Activated CD4-positive, alpha-beta memory T cell treated with anti-CD3 and anti-CD28 coated beads for 36 hours (primary cell): ENCODE results near the gene ZDHHC22. TPM values are rescaled to one million over a fixed set of nuclear protein-coding genes. Genes with fewer than 3 reads are reported as not detected.
"Not testable (repeated sequence)": the region's sequence is repeated elsewhere in the genome, so short reads cannot be mapped to it uniquely, and the experiment has no call there.

Experiments
- CTCF ChIA-PET: fragments of 350-600 bp; sonication (Branson Sonifier 250); formaldehyde crosslinking; loops from one replicate; lab custom pipeline; 2021; ENCODE audit warnings: antibody characterized with exemption, inconsistent platforms; lab: Charles Lee
- POLR2A ChIA-PET: fragments of 350-600 bp; sonication (Branson Sonifier 250); formaldehyde crosslinking; loops from one replicate; lab custom pipeline; 2021; ENCODE audit warnings: antibody characterized with exemption; lab: Charles Lee
- DNase-seq: peaks from one replicate; pipeline ENCODE4 v3.0.0-alpha.2; 2020
- H3K27ac Mint-ChIP-seq: one replicate; pipeline ENCODE4 v1.8.0; 2021; ENCODE audit warnings: mixed read lengths
- H3K27me3 Mint-ChIP-seq: one replicate; pipeline ENCODE4 v1.8.0; 2021; ENCODE audit warnings: mixed read lengths
- H3K36me3 Mint-ChIP-seq: one replicate; pipeline ENCODE4 v1.8.0; 2021; ENCODE audit warnings: mixed read lengths
- H3K4me1 Mint-ChIP-seq: one replicate; pipeline ENCODE4 v1.8.0; 2021; ENCODE audit warnings: low read depth, mixed read lengths
- H3K4me3 Mint-ChIP-seq: one replicate; pipeline ENCODE4 v1.8.0; 2021; ENCODE audit warnings: mild to moderate bottlenecking, mixed read lengths
- H3K9me3 Mint-ChIP-seq: one replicate; pipeline ENCODE4 v1.8.0; 2021; ENCODE audit warnings: mixed read lengths
- intact Hi-C: fragments of 100-400 bp; cut with micrococcal nuclease; formaldehyde crosslinking; loops from one replicate; pipeline ENCODE4 v1.15.1; 2023
- total RNA-seq, 2 experiments: library from RNA; stranded (reverse); gene quantifications; one replicate each; pipeline ENCODE4 v1.2.3, GENCODE V29; 2021

ZDHHC22 gene
- total RNA-seq, 2 experiments from 2014 or later: not detected

DNA sequence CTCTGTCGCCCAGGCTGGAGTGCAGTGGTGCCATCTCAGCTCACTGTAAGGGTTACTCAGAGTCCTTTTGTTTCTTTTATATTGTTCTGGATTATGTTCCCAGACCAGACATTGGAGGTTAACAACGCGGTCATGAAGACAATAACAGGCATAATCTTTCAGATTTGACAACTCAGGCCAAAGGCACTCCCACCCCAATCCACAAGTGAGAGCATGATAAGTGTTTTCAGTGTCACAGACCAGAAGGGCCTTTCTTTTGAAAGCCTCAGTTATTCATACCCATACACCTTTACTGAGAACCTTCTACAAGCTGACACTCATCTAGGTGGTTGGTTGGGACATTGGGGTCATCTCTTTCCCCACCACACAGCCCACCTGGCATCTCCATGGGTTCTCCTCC is 37.1 kb upstream of the ZDHHC22 start:
- no peak for DNase-seq
- POLR2A ChIA-PET: no interaction called here
- CTCF ChIA-PET: interaction anchor here (1.2 kb wide), 1 partner anchor 27 kb away, joined by 3 read pairs; no protein-coding TSS in a partner anchor
- Mint-ChIP-seq H3K9me3 (no peaks in the 10 kb centered on the region), H3K4me3 (no peak overlapping the region), H3K27ac (no peak overlapping the region), H3K27me3 (peaks cover 9% of the 10 kb centered on the region), H3K4me1 (peaks cover 15% of the 10 kb centered on the region), H3K36me3 (no peaks in the 10 kb centered on the region)
- intact Hi-C loops: no loop called here

DNA sequence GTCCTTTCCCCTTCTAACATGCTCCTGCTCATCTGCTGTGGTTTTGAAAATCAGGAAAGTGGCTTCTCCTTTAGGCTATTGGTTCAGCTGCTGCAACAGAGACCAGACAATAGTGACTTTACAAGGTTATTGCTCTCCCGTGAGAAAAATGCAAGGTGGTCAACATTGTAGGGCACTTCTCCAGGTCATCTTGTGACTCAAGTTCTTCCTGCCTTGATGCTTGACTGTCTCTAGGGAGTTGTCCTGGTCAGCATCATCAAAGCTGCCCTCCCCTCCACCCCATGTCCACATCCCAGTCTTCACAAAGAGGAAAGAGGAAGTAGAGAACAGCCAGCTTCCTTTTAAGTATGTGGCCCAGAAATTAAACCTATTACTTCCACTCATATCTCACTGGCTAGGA is 36.1 kb upstream of the ZDHHC22 start:
- DNase-seq: no peak
- no peaks in the 10 kb centered on the region for H3K36me3 Mint-ChIP-seq
- CTCF ChIA-PET: interaction anchor here (1.2 kb wide), 1 partner anchor 26 kb away, joined by 3 read pairs; no protein-coding TSS in a partner anchor
- H3K9me3 Mint-ChIP-seq: no peaks in the 10 kb centered on the region
- POLR2A ChIA-PET: no interaction called here
- H3K27me3 Mint-ChIP-seq: peaks cover 7% of the 10 kb centered on the region
- H3K27ac Mint-ChIP-seq: no peak overlapping the region
- intact Hi-C loops: no loop called here
- no peak overlapping the region for H3K4me3 Mint-ChIP-seq
- H3K4me1 Mint-ChIP-seq: peaks cover 13% of the 10 kb centered on the region

DNA sequence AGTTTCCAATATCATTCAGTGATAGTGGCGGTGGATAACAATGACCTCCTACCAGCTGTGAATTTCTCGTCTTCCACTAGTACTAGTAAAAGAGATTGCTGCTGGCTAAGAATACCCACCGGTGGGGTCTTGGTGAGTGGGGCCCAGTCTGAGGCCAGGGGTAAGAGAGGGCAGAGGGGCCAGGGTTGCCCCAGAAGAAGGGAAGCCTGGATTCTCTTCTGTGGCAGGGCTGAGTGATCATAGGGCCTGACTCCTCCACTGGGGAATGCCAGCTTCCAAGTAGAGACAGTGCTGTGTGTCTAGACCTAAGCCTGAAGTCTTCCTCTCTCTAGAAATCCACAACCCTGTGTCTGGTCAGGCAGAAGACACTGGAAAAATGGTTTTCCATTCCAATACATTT is 34.3 kb upstream of the ZDHHC22 start:
- ChIA-PET CTCF (no interaction called here), POLR2A (no interaction called here)
- peaks cover 3% of the 10 kb centered on the region for H3K27me3 Mint-ChIP-seq
- DNase-seq: no peak
- peaks cover 4% of the 10 kb centered on the region for H3K4me1 Mint-ChIP-seq
- peaks cover under 1% of the 10 kb centered on the region for H3K36me3 Mint-ChIP-seq
- no peak overlapping the region for H3K4me3 Mint-ChIP-seq
- H3K9me3 Mint-ChIP-seq: peaks cover 1% of the 10 kb centered on the region
- no peak overlapping the region for H3K27ac Mint-ChIP-seq
- intact Hi-C loops: no loop called here

DNA sequence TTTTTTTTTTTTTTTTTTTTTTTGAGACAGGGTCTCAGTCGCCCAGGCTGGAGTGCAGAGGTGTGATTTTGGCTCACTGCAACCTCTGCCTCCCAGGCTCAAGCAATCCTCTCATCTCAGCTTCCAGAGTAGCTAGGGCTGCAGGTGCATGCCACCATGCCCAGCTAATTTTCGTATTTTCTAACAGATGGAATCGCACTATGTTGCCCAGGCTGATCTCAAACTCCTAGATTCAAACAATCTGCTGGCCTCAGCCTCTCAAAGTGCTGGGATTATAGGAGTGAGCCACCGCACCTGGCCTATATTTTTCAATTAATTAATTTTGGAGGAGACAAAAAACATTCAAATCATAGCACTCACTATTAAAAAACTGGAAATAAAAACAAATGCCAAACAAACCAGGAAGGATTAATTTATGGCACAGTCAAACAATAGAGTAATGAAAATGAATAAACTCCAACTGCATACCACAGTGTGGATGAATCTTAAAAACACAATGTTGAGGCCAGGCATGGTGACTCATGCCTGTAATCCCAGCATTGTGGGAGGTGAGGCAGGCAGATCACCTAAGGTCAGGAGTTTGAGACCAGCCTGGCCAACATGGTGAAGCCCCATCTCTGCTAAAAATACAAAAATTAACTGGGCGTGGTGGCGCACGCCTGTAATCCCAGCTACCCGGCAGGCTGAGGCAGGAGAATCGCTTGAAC is 32.5 kb upstream of the ZDHHC22 start:
- H3K4me1 Mint-ChIP-seq, CTCF ChIA-PET, POLR2A ChIA-PET, H3K36me3 Mint-ChIP-seq, H3K27me3 Mint-ChIP-seq, DNase-seq, intact Hi-C loops, H3K27ac Mint-ChIP-seq, H3K4me3 Mint-ChIP-seq: not testable (repeated sequence)
- peaks cover 14% of the 10 kb centered on the region for H3K9me3 Mint-ChIP-seq

DNA sequence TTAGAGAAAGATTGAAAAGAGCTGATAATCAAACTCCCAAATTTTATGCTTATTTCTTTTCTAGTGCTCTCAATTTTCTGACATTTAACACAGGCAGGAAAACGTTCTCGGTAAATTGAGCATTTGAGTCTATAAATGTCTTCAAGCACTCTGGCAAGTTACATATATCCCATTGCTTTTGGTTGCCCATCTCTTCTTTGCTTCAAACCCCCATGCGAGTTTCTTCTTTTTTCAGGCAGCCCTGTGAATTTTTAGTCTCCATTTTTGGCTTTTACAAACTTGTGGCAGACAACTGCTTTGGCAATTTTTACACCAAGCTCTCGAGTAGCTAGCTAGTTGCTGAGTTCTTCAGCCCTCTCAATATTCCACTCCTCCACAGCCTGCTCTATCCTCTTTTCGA is 31.3 kb upstream of the ZDHHC22 start:
- POLR2A ChIA-PET: no interaction called here
- peaks cover 18% of the 10 kb centered on the region for H3K9me3 Mint-ChIP-seq
- CTCF ChIA-PET: interaction anchor here (1.0 kb wide), 1 partner anchor 19 kb away, joined by 4 read pairs; no protein-coding TSS in a partner anchor
- H3K4me3 Mint-ChIP-seq: no peak overlapping the region
- peaks cover 6% of the 10 kb centered on the region for H3K36me3 Mint-ChIP-seq
- no peak overlapping the region for H3K27ac Mint-ChIP-seq
- intact Hi-C loops: no loop called here
- peaks cover 3% of the 10 kb centered on the region for H3K27me3 Mint-ChIP-seq
- DNase-seq: no peak
- H3K4me1 Mint-ChIP-seq: peaks cover 4% of the 10 kb centered on the region

DNA sequence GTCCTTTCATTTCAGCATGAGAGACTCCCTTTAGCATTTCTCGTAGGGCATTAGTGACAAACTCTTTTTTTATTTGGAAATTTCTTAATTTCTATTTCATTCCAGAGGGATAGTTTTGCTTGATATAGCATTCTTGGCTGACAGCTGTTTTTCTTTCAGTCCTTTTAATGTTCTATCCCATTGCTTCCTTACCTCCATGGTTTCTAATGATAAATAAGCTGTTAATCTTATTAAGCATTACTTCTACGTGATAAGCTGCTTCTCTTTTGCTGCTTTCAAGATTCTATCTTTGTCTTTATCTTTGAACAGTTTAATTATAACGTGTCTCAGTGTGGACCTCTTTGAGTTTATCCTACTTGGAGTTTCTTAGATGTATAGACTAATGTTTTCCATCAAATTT is 28.5 kb upstream of the ZDHHC22 start:
- ChIA-PET POLR2A (no interaction called here), CTCF (interaction anchor here (0.6 kb wide), 1 partner anchor 19 kb away, joined by 3 read pairs; no protein-coding TSS in a partner anchor)
- Mint-ChIP-seq H3K9me3 (peaks cover 18% of the 10 kb centered on the region), H3K4me1 (no peaks in the 10 kb centered on the region), H3K4me3 (no peak overlapping the region), H3K36me3 (peaks cover 6% of the 10 kb centered on the region), H3K27me3 (peaks cover 6% of the 10 kb centered on the region), H3K27ac (no peak overlapping the region)
- no peak for DNase-seq
- intact Hi-C loops: no loop called here

DNA sequence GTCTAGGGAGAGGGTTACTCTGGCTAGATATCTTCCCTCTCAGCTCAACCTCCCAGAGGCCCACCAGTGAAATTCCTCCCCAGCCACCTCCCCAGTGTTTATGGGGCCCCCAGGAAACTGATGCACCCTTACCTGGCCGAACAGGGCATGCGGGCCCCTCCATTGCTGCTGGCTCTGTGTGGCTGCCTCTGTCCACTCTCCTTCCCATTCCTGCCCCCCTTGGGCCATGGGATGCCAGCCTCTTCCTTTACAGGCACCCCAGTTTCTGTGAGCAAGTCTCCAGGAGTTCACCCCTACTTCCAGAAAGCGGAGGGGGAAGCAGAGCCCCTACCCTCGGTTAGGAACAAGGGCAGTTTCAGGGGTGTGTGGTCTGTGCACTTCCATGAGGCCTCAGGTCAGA is 19.4 kb upstream of the ZDHHC22 start:
- H3K4me1 Mint-ChIP-seq: no peaks in the 10 kb centered on the region
- ChIA-PET CTCF (interaction anchor here (1.3 kb wide), 1 partner anchor 10 kb away, joined by 4 read pairs; no protein-coding TSS in a partner anchor), POLR2A (no interaction called here)
- no peak overlapping the region for H3K4me3 Mint-ChIP-seq
- intact Hi-C loops: no loop called here
- H3K27ac Mint-ChIP-seq: no peak overlapping the region
- no peak for DNase-seq
- H3K27me3 Mint-ChIP-seq: peaks cover 28% of the 10 kb centered on the region
- no peaks in the 10 kb centered on the region for H3K9me3 Mint-ChIP-seq
- no peaks in the 10 kb centered on the region for H3K36me3 Mint-ChIP-seq

DNA sequence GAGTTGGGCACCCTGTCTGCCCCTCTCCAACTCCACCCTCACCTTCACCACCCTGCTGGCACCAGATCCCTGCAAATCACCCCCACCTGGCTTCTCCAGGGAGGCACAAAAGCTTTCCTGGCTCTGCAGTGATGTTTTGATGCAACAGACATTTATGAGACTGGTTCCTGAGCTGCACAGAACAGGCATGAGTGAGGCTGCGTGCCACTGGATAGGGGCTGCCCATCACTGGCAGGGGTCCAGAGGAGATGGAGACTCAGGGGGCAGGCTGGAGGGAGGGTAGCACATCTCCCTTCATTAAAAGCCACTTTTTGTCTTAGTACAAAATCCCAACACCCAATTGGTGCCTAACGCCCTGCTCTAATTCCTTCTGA is 17.3 kb upstream of the ZDHHC22 start:
- Mint-ChIP-seq H3K27me3 (peaks cover 31% of the 10 kb centered on the region), H3K4me3 (no peak overlapping the region), H3K36me3 (no peaks in the 10 kb centered on the region), H3K9me3 (no peaks in the 10 kb centered on the region), H3K4me1 (no peaks in the 10 kb centered on the region), H3K27ac (no peak overlapping the region)
- intact Hi-C loops: no loop called here
- no peak for DNase-seq
- ChIA-PET POLR2A (no interaction called here), CTCF (interaction anchor here (1.4 kb wide), 1 partner anchor 157 kb away, joined by 3 read pairs; no protein-coding TSS in a partner anchor)

DNA sequence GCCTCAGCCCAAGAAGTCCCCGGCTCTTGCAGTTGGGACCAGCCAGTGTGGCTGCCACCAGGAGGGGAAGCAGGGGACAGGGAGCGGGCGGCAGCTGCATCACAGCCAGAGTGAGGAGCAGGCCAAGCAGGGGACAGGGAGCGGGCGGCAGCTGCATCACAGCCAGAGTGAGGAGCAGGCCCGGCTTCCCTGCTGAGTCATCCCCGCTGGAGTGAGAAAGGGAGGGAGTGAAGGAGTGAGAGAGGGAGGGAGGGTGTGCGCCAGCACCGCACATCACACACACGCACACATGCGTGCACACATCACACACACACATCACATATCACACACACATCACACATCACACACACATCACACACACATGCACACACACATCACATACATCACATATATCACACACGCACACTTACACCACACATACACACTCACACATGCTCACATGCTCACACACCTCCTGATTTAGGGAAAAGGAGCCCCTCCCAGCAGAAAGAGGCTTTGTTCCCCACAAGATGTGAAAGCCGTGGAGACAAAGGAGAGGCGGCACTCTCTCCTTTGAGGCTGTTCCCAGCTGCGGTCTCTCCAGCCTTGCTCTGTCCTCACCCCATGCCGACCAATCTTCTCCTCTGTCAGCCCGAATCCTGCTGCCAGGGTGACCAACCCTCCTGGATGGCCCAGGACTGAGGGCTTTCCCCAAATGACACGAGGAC is 16.7 kb upstream of the ZDHHC22 start:
- ChIA-PET CTCF (interaction anchor here (1.4 kb wide), 1 partner anchor 158 kb away, joined by 3 read pairs; no protein-coding TSS in a partner anchor), POLR2A (no interaction called here)
- no peak for DNase-seq
- intact Hi-C loops: no loop called here
- H3K27ac Mint-ChIP-seq: no peak overlapping the region
- H3K27me3 Mint-ChIP-seq: peaks cover 33% of the 10 kb centered on the region
- no peaks in the 10 kb centered on the region for H3K36me3 Mint-ChIP-seq
- H3K4me1 Mint-ChIP-seq: no peaks in the 10 kb centered on the region
- no peak overlapping the region for H3K4me3 Mint-ChIP-seq
- no peaks in the 10 kb centered on the region for H3K9me3 Mint-ChIP-seq

DNA sequence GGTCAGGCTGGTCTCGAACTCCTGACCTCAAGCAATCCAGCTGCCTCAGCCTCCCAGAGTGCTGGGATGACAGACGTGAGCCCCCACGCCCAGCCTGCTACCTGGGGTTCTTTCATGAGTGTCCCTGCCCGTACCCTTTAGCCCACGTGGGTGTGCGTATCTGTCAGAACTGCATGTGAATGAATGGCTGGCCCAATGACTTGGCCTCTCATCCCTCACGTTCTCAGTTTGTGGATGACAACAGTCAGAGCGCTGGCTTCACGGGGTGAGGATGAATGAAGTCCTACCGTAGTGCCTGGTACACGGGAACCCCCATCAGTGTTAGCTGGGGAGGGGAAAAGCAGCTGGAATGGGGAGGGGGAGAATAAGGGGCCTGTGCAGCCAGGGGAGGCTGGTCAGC is 16.1 kb upstream of the ZDHHC22 start:
- DNase-seq: no peak
- ChIA-PET CTCF (no interaction called here), POLR2A (no interaction called here)
- no peak overlapping the region for H3K27ac Mint-ChIP-seq
- H3K36me3 Mint-ChIP-seq: no peaks in the 10 kb centered on the region
- H3K4me1 Mint-ChIP-seq: no peaks in the 10 kb centered on the region
- no peaks in the 10 kb centered on the region for H3K9me3 Mint-ChIP-seq
- no peak overlapping the region for H3K4me3 Mint-ChIP-seq
- H3K27me3 Mint-ChIP-seq: peaks cover 36% of the 10 kb centered on the region
- intact Hi-C loops: no loop called here

DNA sequence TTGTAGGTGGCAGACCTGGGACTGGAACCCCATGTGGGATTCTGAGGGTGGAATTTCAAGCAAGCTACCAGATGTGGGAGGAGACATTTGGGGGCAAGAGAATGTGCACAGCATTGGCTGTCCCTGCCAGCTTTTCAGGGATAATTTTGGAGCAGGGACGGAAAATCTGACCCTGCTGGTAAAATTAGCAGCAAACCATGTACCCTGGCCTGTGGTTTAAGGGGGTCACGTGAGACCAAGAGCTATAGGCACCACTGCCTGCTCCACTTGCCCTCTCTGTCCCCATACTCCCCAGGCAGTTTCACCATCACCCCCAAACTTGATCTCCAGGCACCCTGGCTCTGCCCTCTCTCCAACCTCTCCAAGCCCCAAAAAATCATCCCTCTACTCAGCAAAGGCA is 13.5 kb upstream of the ZDHHC22 start:
- no peak overlapping the region for H3K4me3 Mint-ChIP-seq
- H3K4me1 Mint-ChIP-seq: no peaks in the 10 kb centered on the region
- no peaks in the 10 kb centered on the region for H3K9me3 Mint-ChIP-seq
- intact Hi-C loops: no loop called here
- H3K27me3 Mint-ChIP-seq: peaks cover 39% of the 10 kb centered on the region
- ChIA-PET CTCF (interaction anchor here (0.6 to 8.0 kb wide), 4 partner anchors 13 to 286 kb away, joined by 3 to 159 read pairs (median 16); partner anchors contain the start of gene ZDHHC22), POLR2A (no interaction called here)
- H3K27ac Mint-ChIP-seq: no peak overlapping the region
- H3K36me3 Mint-ChIP-seq: no peaks in the 10 kb centered on the region
- no peak for DNase-seq

DNA sequence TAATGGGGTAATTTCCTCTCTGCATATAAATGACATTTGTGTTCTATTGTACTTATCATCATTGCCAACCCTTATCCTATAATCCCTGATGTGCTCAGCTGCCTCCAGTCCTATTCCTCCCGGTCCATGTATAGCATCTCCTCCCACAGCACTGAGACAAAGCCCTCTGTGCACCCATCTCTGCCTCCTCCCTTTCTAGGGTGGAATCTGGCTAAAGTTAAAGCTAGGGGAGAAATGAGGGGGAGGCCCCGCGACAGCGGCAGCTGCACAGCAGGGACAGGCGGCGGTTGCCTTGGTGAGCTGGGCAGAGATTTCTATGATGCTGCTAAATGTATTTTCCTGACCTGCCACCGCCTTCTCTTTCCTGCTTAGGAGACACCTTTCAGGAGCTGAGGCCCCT is 12.8 kb upstream of the ZDHHC22 start:
- intact Hi-C loops: loop anchor here (5.0 kb wide), 2 partner anchors 58 to 303 kb away; partner anchors contain the start of genes AHSA1 and VIPAS39
- CTCF ChIA-PET: interaction anchor here (5.0 to 8.0 kb wide), 2 partner anchors 12 to 160 kb away, joined by 29 to 159 read pairs; partner anchors contain the start of gene ZDHHC22

More for the DNA sequence above, 12.8 kb upstream of the ZDHHC22 start:
- Mint-ChIP-seq H3K27me3 (peaks cover 39% of the 10 kb centered on the region), H3K27ac (no peak overlapping the region), H3K4me3 (no peak overlapping the region), H3K4me1 (no peaks in the 10 kb centered on the region), H3K9me3 (no peaks in the 10 kb centered on the region), H3K36me3 (no peaks in the 10 kb centered on the region)
- no peak for DNase-seq
- POLR2A ChIA-PET: no interaction called here
